ENCODE measurements around the gene MTHFD1L. TPM values are rescaled to one million over a fixed set of nuclear protein-coding genes. Genes with fewer than 3 reads are reported as not detected.

Gene MTHFD1L
- total RNA-seq, 1 donor from 2014 or later: 28.1 TPM

DNA sequence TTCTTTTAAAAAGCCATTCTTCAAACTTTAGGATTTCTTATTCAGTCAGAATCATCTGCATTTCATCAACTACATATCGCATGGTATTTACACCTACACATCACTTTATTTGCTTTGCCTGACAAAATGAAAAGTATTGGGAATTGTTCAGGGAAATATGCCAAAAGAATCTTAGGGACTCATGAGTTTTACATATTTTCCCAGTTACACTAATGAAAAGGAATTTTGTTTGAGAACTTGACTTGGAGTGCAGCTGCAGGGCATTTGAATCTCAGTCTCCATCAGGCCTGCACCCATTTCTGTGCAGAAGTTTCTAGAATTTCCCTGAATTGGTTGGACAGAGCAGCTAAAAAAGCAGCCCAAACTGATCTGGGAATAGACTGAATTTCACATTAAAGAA lies 65.3 kb downstream of the MTHFD1L start:
- DNase-seq (ENCODE audit: extremely low spot score, unreplicated experiment): no peak
- Mint-ChIP-seq H3K4me3 (no peak overlapping the region), H3K9me3 (no peaks in the 10 kb centered on the region), H3K27ac (no peak overlapping the region), H3K36me3 (peaks cover 12% of the 10 kb centered on the region), H3K27me3 (no peaks in the 10 kb centered on the region), H3K4me1 (ENCODE audit: unreplicated experiment) (no peaks in the 10 kb centered on the region)
- TF ChIP-seq, protein P1, sequence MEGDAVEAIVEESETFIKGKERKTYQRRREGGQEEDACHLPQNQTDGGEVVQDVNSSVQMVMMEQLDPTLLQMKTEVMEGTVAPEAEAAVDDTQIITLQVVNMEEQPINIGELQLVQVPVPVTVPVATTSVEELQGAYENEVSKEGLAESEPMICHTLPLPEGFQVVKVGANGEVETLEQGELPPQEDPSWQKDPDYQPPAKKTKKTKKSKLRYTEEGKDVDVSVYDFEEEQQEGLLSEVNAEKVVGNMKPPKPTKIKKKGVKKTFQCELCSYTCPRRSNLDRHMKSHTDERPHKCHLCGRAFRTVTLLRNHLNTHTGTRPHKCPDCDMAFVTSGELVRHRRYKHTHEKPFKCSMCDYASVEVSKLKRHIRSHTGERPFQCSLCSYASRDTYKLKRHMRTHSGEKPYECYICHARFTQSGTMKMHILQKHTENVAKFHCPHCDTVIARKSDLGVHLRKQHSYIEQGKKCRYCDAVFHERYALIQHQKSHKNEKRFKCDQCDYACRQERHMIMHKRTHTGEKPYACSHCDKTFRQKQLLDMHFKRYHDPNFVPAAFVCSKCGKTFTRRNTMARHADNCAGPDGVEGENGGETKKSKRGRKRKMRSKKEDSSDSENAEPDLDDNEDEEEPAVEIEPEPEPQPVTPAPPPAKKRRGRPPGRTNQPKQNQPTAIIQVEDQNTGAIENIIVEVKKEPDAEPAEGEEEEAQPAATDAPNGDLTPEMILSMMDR (conservative IDR thresholded peaks at IDR 0.05): no peak

DNA sequence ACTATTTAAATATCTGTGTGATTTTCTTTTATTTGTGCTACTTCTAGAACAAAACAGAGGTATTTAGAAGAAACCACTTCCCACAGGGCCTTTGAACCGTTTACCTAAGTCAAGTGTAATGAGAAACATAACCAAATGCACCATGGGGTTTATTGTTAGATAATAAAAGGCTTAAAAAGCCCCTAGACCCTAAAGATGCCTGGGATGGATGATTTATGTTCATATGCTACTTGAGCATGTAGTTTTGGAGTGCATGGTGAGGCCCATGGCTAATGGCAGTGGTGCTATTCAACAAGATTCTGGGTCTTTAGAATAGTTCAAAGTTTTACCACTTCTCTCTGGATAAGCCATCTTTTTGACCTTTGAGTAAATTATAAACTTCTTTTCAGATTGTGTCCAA lies 65.9 kb downstream of the MTHFD1L start:
- H3K36me3 Mint-ChIP-seq: peaks cover 12% of the 10 kb centered on the region
- H3K27me3 Mint-ChIP-seq: no peaks in the 10 kb centered on the region
- TF ChIP-seq, protein P1 (conservative IDR thresholded peaks at IDR 0.05): no peak

DNA sequence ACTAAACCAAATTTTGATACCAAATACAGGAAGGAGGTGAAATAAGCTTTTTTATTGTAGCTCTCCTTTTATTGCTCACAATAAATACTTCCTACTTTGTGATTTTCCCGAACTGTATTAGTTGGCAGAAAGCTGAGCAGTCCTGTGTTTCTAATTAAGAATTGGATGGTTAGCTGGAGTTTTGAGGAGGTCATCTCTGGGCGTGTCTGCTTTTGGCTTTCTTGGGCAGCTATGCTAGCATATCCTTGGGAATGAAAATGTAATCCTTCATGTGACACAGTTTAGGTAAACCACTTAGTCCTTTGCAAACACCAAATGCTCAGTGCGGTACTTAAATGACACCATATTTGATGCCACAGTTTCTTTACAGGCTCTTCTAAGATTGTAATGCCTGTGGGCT lies 67.5 kb downstream of the MTHFD1L start:
- Mint-ChIP-seq H3K36me3 (peaks cover 18% of the 10 kb centered on the region), H3K27ac (no peak overlapping the region)

More for the DNA sequence above, 65.9 kb downstream of the MTHFD1L start:
- no peak overlapping the region for H3K4me3 Mint-ChIP-seq
- no peak overlapping the region for H3K27ac Mint-ChIP-seq
- no peaks in the 10 kb centered on the region for H3K4me1 Mint-ChIP-seq (ENCODE audit: unreplicated experiment)
- no peaks in the 10 kb centered on the region for H3K9me3 Mint-ChIP-seq
- no peak for DNase-seq (ENCODE audit: extremely low spot score, unreplicated experiment)

DNA sequence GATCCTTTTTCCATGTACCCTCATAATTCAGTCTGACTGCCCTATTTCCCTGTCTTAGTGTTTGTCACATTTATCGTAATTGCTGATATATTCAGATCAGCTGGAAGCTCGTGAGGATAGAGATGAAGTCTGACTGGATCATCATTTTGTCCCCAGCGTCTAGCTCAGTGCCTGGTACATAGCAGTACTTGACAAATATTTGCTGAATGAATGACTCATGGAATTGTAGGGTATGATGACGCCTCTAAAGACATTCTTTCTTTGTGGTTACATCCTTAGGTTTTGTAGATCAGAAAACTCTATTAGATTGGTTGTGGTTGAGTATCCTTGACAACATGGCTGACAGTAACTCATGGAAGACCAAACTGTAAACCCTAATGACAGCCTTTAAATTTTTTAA lies 68.9 kb downstream of the MTHFD1L start:
- H3K27me3 Mint-ChIP-seq: no peaks in the 10 kb centered on the region
- peaks cover 28% of the 10 kb centered on the region for H3K36me3 Mint-ChIP-seq
- no peak overlapping the region for H3K27ac Mint-ChIP-seq
- DNase-seq (ENCODE audit: extremely low spot score, unreplicated experiment): no peak
- no peaks in the 10 kb centered on the region for H3K9me3 Mint-ChIP-seq
- no peaks in the 10 kb centered on the region for H3K4me1 Mint-ChIP-seq (ENCODE audit: unreplicated experiment)
- TF ChIP-seq, protein P1 (conservative IDR thresholded peaks at IDR 0.05): no peak
- H3K4me3 Mint-ChIP-seq: no peak overlapping the region

More for the DNA sequence above, 67.5 kb downstream of the MTHFD1L start:
- H3K4me1 Mint-ChIP-seq (ENCODE audit: unreplicated experiment): no peaks in the 10 kb centered on the region
- no peak for DNase-seq (ENCODE audit: extremely low spot score, unreplicated experiment)
- TF ChIP-seq, protein P1 (conservative IDR thresholded peaks at IDR 0.05): no peak
- H3K27me3 Mint-ChIP-seq: no peaks in the 10 kb centered on the region
- no peaks in the 10 kb centered on the region for H3K9me3 Mint-ChIP-seq
- no peak overlapping the region for H3K4me3 Mint-ChIP-seq

DNA sequence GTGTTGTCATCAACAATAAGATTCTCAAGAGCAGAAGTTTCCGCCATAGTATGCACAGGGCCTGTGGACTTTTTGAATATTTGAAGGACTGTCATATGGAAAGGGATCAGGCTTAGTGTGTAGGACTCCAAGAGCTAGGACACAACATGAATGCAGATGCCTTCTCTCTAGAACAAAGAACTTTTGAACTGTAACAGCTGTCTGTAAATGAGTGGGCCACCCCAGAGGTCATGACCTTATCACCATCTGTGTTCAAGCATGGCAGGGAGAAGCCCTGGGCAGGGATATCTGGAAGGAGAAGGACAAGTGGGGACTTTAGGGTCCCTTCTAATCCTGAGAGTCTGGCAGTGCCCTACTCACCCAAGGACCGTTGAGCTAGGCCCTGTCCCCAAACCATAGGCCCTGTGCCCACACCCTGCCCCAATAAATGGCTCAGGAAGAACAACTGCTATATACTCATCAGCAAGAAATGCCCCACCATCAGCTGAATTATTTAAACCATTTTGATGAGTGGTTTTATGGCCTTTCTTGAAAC lies 70.6 kb downstream of the MTHFD1L start:
- H3K27me3 Mint-ChIP-seq: no peaks in the 10 kb centered on the region
- no peaks in the 10 kb centered on the region for H3K9me3 Mint-ChIP-seq
- peaks cover 34% of the 10 kb centered on the region for H3K36me3 Mint-ChIP-seq
- no peak overlapping the region for H3K27ac Mint-ChIP-seq
- H3K4me1 Mint-ChIP-seq (ENCODE audit: unreplicated experiment): peaks cover 4% of the 10 kb centered on the region
- H3K4me3 Mint-ChIP-seq: no peak overlapping the region
- DNase-seq (ENCODE audit: extremely low spot score, unreplicated experiment): no peak
- TF ChIP-seq, protein P1 (conservative IDR thresholded peaks at IDR 0.05): no peak

Data from type B pancreatic cell (in vitro differentiated cells).